SK-N-SH (cell line): ENCODE measurements around the gene PRKCG. TPM values are rescaled to one million over a fixed set of nuclear protein-coding genes. Genes with fewer than 3 reads are reported as not detected.
A peak's percentile ranks its signal among the peaks of the same experiment; 100 is the strongest.

Source experiments
- CTCF ChIA-PET: fragments of 300-600, 350-600 bp; formaldehyde crosslinking; extraction: SDS; loops from one replicate; lab custom pipeline; 2021; lab: Yijun Ruan, JAX
- POLR2A ChIA-PET: fragments of 350-600 bp; sonication (Branson Sonifier 250); formaldehyde crosslinking; extraction: SDS; loops from one replicate; lab custom pipeline; 2020; ENCODE audit warnings: antibody characterized with exemption, inconsistent platforms; lab: Yijun Ruan, JAX
- DNase-seq: peaks from one replicate; pipeline ENCODE4 v3.0.0; 2012
- H2AFZ ChIP-seq: fragments of 200-600 bp; sonication (generic); 2 replicates; pipeline ENCODE4 v1.8.1; 2016; ENCODE audit warnings: antibody characterized with exemption, mild to moderate bottlenecking, low read depth
- H3F3A ChIP-seq: fragments of 200-600 bp; sonication (generic); replicated peaks from 2 replicates; pipeline ENCODE3; 2016; ENCODE audit warnings: antibody characterized with exemption, mild to moderate bottlenecking; ENCODE audit not compliant: insufficient read depth
- H3K27ac ChIP-seq, 2 experiments: fragments of 200-500 bp in 1 of 2; fragments of 200-600 bp in 1 of 2; sonication (Bioruptor generic) in 1 of 2; sonication (generic), shearing (Covaris generic) in 1 of 2; 2 replicates each; pipeline versions ENCODE4 v1.5.1 to v1.6.1; 2014 to 2016; ENCODE audit warnings: low read depth in 2 of 2, inconsistent platforms in 1 of 2, low read length in 1 of 2, mild to moderate bottlenecking in 1 of 2, mixed read lengths in 1 of 2
- H3K27me3 ChIP-seq: fragments of 200-600 bp; sonication (generic), shearing (Covaris generic); 2 replicates; pipeline ENCODE4 v1.6.1; 2016; ENCODE audit warnings: mixed run types; ENCODE audit not compliant: insufficient read depth
- H3K36me3 ChIP-seq, 2 experiments: fragments of 200-500 bp in 1 of 2; fragments of 200-600 bp in 1 of 2; sonication (Bioruptor generic) in 1 of 2; sonication (generic) in 1 of 2; replicated peaks in 1 of 2; 2 replicates each; pipeline versions ENCODE3 to v1.5.1; 2014 to 2016; ENCODE audit warnings: low read length in 1 of 2, mild to moderate bottlenecking in 1 of 2; ENCODE audit not compliant: insufficient read depth in 2 of 2, control insufficient read depth in 1 of 2
- H3K4me1 ChIP-seq, 2 experiments: fragments of 200-500 bp in 1 of 2; fragments of 200-600 bp in 1 of 2; sonication (Bioruptor generic) in 1 of 2; sonication (generic), shearing (Covaris generic) in 1 of 2; 2 replicates each; pipeline versions ENCODE4 v1.5.1 to v1.6.1; 2014 to 2016; ENCODE audit warnings: low read depth in 1 of 2, low read length in 1 of 2, mixed run types in 1 of 2; ENCODE audit not compliant: insufficient read depth in 2 of 2, control insufficient read depth in 1 of 2
- H3K4me2 ChIP-seq: fragments of 200-600 bp; sonication (generic), shearing (Covaris generic); 2 replicates; pipeline ENCODE4 v1.6.1; 2017; ENCODE audit warnings: mixed run types
- H3K4me3 ChIP-seq, 2 experiments: fragments of 200-500 bp in 1 of 2; fragments of 200-600 bp in 1 of 2; sonication (Bioruptor generic) in 1 of 2; sonication (generic), shearing (Covaris generic) in 1 of 2; 2 replicates each; pipeline versions ENCODE4 v1.5.1 to v1.8.1; 2014 to 2016; ENCODE audit warnings: low read depth in 2 of 2, inconsistent platforms in 1 of 2, low read length in 1 of 2, mild to moderate bottlenecking in 1 of 2, mixed read lengths in 1 of 2, moderate library complexity in 1 of 2
- H3K79me2 ChIP-seq: fragments of 200-600 bp; sonication (generic); 2 replicates; pipeline ENCODE4 v1.8.1; 2017; ENCODE audit warnings: mild to moderate bottlenecking; ENCODE audit not compliant: insufficient read depth
- H3K9ac ChIP-seq: fragments of 200-600 bp; sonication (generic); 2 replicates; pipeline ENCODE4 v1.6.1; 2017; ENCODE audit warnings: mixed run types
- H3K9me2 ChIP-seq: fragments of 200-600 bp; sonication (generic); 2 replicates; pipeline ENCODE4 v1.6.1; 2017; ENCODE audit warnings: mixed run types
- H3K9me3 ChIP-seq: fragments of 200-600 bp; sonication (generic); 2 replicates; pipeline ENCODE4 v1.6.1; 2017; ENCODE audit warnings: mixed run types, mild to moderate bottlenecking, moderate library complexity
- H4K20me1 ChIP-seq: fragments of 200-600 bp; sonication (generic); 2 replicates; pipeline ENCODE4 v1.6.1; 2017; ENCODE audit warnings: mild to moderate bottlenecking, mixed run types; ENCODE audit not compliant: insufficient read depth
- CHD2 ChIP-seq: fragments of 150-350 bp; IDR thresholded peaks from 2 replicates; pipeline ENCODE4 v1.6.1; 2018; ENCODE audit warnings: low read length; ENCODE audit not compliant: partially characterized antibody
- ELF1 ChIP-seq: IDR thresholded peaks from 2 replicates; pipeline ENCODE4 v1.4.0; 2012
- EP300 ChIP-seq, 2 experiments: IDR thresholded peaks; 2 replicates each; pipeline versions ENCODE4 v1.4.0 to v1.6.1; 2012; ENCODE audit warnings: borderline replicate concordance in 1 of 2, low read depth in 1 of 2, low read length in 1 of 2
- FOSL2 ChIP-seq: IDR thresholded peaks from 2 replicates; pipeline ENCODE4 v1.4.0; 2012; ENCODE audit warnings: low read depth, mild to moderate bottlenecking, moderate library complexity, borderline replicate concordance
- FOXJ3 ChIP-seq: sonication (generic); formaldehyde crosslinking; IDR thresholded peaks from 2 replicates; pipeline ENCODE4 v1.5.1; 2020; ENCODE audit warnings: mild to moderate bottlenecking, missing genetic modification reagents
- FOXM1 ChIP-seq: IDR thresholded peaks from 2 replicates; pipeline ENCODE4 v1.4.0; 2012; ENCODE audit warnings: low read depth, mild to moderate bottlenecking
- JUND ChIP-seq: IDR thresholded peaks from 2 replicates; pipeline ENCODE4 v1.4.0; 2012
- NFIC ChIP-seq: IDR thresholded peaks from 2 replicates; pipeline ENCODE4 v1.4.0; 2012; ENCODE audit warnings: borderline replicate concordance
- NRF1 ChIP-seq: IDR thresholded peaks from 2 replicates; pipeline ENCODE4 v1.6.1; 2012; ENCODE audit warnings: low read depth, mild to moderate bottlenecking, low read length
- POLR2AphosphoS5 ChIP-seq: IDR thresholded peaks from 2 replicates; pipeline ENCODE4 v1.6.1; 2012; ENCODE audit warnings: low read depth, low read length
- RCOR1 ChIP-seq: fragments of 150-350 bp; IDR thresholded peaks from 2 replicates; pipeline ENCODE4 v1.6.1; 2017; ENCODE audit warnings: antibody characterized with exemption, low read length
- SIN3A ChIP-seq: IDR thresholded peaks from 2 replicates; pipeline ENCODE4 v1.6.1; 2012; ENCODE audit warnings: low read depth, mild to moderate bottlenecking, low read length, moderate library complexity, borderline replicate concordance
- TCF12 ChIP-seq: IDR thresholded peaks from 2 replicates; pipeline ENCODE4 v1.4.0; 2012
- WGBS: methylation state at CpG from one replicate; pipeline ENCODE4 v1.1.6; 2017; ENCODE audit warnings: low lambda C conversion rate; 5-methylcytosine and 5-hydroxymethylcytosine counted together
- polyA plus RNA-seq, 3 experiments: library from polyadenylated mRNA; depleted of rRNA; stranded (reverse); fragments of >200 nt; gene quantifications; 2 replicates each; pipeline ENCODE4 v1.2.3, GENCODE V29; 2012
- TF ChIP-seq, protein P1 (sequence below): fragments of 200-600 bp; sonication (generic); IDR thresholded peaks from 2 replicates; pipeline ENCODE4 v1.6.1; 2017; ENCODE audit warnings: antibody characterized with exemption, mild to moderate bottlenecking, moderate library complexity
- TF ChIP-seq, protein P2 (sequence below): IDR thresholded peaks from 2 replicates; pipeline ENCODE4; 2012
- TF ChIP-seq, protein P3 (sequence below): fragments of 150-350 bp; IDR thresholded peaks from 2 replicates; pipeline ENCODE4 v1.6.1; 2017; ENCODE audit warnings: antibody characterized with exemption, low read length, low read depth, borderline replicate concordance

Gene PRKCG
- polyA plus RNA-seq, 1 of the 3 experiments (the other 2 are of a cell fraction): 0.08 TPM

DNA sequence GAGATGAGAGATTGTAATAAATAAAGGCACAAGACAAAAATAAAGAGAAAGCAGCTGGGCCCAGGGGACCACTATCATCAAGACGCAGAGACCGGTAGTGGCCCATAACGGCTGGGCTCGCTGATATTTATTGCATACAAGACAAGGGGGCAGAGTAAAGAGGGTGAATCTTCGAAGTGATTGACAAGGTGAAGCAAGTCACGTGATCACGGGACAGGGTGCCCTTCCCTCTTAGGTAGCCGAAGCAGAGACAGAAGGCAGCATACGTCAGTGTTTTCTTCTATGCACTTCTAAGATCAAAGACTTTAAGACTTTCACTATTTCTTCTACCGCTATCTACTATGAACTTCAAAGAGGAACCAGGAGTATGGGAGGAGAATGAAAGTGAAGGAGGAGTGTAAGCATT, 4.6 kb upstream of the PRKCG start:
- H3K9ac ChIP-seq: no peak overlapping the region
- 89% methylated on average over 10 of the region's 10 CpGs for WGBS
- POLR2A ChIA-PET: interaction anchor here (1.2 kb wide), 1 partner anchor 9 kb away, joined by 4 read pairs; no protein-coding TSS in a partner anchor

DNA sequence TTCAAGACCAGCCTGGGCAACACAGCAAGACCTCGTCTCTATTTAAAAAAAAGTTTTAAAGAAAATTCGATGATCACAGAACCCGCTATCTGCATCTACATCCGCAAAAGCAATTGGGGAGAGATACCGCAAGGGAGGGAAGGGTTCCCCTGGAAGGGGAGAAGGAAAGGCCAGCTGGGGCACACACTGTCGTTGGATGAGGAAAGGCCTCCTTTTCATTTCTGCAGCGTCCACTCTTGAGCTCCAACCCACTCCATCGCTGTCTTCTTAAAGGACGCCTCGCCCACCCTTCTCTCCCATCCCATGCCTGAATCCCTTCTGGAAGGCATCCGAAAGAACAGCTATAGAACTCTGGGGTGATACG, 3.2 kb upstream of the PRKCG start:
- H3K4me3 ChIP-seq: peak overlapping the region; percentile 62
- H3K9me2 ChIP-seq: no peaks in the 10 kb centered on the region
- CTCF ChIA-PET: interaction anchor here (1.5 kb wide), 1 partner anchor 10 kb away, joined by 10 read pairs; the partner anchor contains the start of gene MYADM
- H4K20me1 ChIP-seq: peaks cover 14% of the 10 kb centered on the region; the same call in 1 of the 2 replicates
- no peaks in the 10 kb centered on the region for H3K9me3 ChIP-seq
- TF ChIP-seq RCOR1 (no peak), FOXJ3 (CRISPR knock-in tag) (no peak), FOSL2 (no peak), NFIC (no peak), TCF12 (no peak), POLR2AphosphoS5 (no peak), CHD2 (no peak), JUND (no peak), EP300 (IDR thresholded peaks at IDR 0.05; ENCODE audit: borderline replicate concordance in 1 of 2, low read depth in 1 of 2, low read length in 1 of 2) (no peak), FOXM1 (no peak), SIN3A (no peak)
- TF ChIP-seq, protein P1, sequence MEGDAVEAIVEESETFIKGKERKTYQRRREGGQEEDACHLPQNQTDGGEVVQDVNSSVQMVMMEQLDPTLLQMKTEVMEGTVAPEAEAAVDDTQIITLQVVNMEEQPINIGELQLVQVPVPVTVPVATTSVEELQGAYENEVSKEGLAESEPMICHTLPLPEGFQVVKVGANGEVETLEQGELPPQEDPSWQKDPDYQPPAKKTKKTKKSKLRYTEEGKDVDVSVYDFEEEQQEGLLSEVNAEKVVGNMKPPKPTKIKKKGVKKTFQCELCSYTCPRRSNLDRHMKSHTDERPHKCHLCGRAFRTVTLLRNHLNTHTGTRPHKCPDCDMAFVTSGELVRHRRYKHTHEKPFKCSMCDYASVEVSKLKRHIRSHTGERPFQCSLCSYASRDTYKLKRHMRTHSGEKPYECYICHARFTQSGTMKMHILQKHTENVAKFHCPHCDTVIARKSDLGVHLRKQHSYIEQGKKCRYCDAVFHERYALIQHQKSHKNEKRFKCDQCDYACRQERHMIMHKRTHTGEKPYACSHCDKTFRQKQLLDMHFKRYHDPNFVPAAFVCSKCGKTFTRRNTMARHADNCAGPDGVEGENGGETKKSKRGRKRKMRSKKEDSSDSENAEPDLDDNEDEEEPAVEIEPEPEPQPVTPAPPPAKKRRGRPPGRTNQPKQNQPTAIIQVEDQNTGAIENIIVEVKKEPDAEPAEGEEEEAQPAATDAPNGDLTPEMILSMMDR: no peak
- TF ChIP-seq, all 33 proteins: peak for 0
- H3K4me2 ChIP-seq: peak overlapping the region; percentile 81
- POLR2A ChIA-PET: interaction anchor here (0.6 to 1.6 kb wide), 4 partner anchors 8 to 19 kb away, joined by 3 to 16 read pairs (median 6); partner anchors contain the start of gene MYADM
- peaks cover 0 to 14% of the 10 kb centered on the region in 2 experiments; a peak in 1 of 4 replicates for H3K4me1 ChIP-seq
- DNase-seq: no peak
- H3K9ac ChIP-seq: peak overlapping the region; percentile 28; the same call in 1 of the 2 replicates
- WGBS: 57% methylated on average over 12 of the region's 12 CpGs
- H3F3A ChIP-seq: peaks cover 30% of the 10 kb centered on the region
- H3K79me2 ChIP-seq: no peaks in the 10 kb centered on the region
- peaks cover 20% of the 10 kb centered on the region for H3K27me3 ChIP-seq
- peaks cover 12 to 14% of the 10 kb centered on the region in 2 experiments for H3K36me3 ChIP-seq
- H3K27ac ChIP-seq: peak overlapping the region; percentile 7 to 72; a peak in 2 of 4 replicates
- H2AFZ ChIP-seq: peak overlapping the region; percentile 71; the same call in 1 of the 2 replicates

More for the DNA sequence above, 4.6 kb upstream of the PRKCG start:
- H3K36me3 ChIP-seq: peaks cover 17 to 18% of the 10 kb centered on the region in 2 experiments
- no peaks in the 10 kb centered on the region for H3K9me3 ChIP-seq
- CTCF ChIA-PET: interaction anchor here (1.2 kb wide), 1 partner anchor 20 kb away, joined by 3 read pairs; no protein-coding TSS in a partner anchor
- peaks cover 33% of the 10 kb centered on the region for H3F3A ChIP-seq
- H3K79me2 ChIP-seq: peaks cover 4% of the 10 kb centered on the region; the same call in 1 of the 2 replicates
- no peak overlapping the region for H3K27ac ChIP-seq
- peaks cover 8% of the 10 kb centered on the region for H3K27me3 ChIP-seq
- no peak overlapping the region for H3K4me3 ChIP-seq
- peaks cover 0 to 14% of the 10 kb centered on the region in 2 experiments; a peak in 1 of 4 replicates for H3K4me1 ChIP-seq
- peaks cover 28% of the 10 kb centered on the region; the same call in 1 of the 2 replicates for H4K20me1 ChIP-seq
- DNase-seq: no peak
- no peak for TF ChIP-seq POLR2AphosphoS5
- no peak for TF ChIP-seq ELF1
- no peak for TF ChIP-seq JUND
- TF ChIP-seq, protein P2, sequence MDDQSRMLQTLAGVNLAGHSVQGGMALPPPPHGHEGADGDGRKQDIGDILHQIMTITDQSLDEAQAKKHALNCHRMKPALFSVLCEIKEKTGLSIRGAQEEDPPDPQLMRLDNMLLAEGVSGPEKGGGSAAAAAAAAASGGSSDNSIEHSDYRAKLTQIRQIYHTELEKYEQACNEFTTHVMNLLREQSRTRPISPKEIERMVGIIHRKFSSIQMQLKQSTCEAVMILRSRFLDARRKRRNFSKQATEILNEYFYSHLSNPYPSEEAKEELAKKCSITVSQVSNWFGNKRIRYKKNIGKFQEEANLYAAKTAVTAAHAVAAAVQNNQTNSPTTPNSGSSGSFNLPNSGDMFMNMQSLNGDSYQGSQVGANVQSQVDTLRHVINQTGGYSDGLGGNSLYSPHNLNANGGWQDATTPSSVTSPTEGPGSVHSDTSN: no peak
- no peak for TF ChIP-seq TCF12
- no peak for TF ChIP-seq NFIC
- TF ChIP-seq, protein P3, sequence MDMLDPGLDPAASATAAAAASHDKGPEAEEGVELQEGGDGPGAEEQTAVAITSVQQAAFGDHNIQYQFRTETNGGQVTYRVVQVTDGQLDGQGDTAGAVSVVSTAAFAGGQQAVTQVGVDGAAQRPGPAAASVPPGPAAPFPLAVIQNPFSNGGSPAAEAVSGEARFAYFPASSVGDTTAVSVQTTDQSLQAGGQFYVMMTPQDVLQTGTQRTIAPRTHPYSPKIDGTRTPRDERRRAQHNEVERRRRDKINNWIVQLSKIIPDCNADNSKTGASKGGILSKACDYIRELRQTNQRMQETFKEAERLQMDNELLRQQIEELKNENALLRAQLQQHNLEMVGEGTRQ: no peak
- TF ChIP-seq NRF1: no peak
- no peak for TF ChIP-seq RCOR1
- TF ChIP-seq FOXJ3 (CRISPR knock-in tag): no peak
- no peaks in the 10 kb centered on the region for H3K9me2 ChIP-seq
- no peak overlapping the region for H2AFZ ChIP-seq
- H3K4me2 ChIP-seq: no peak overlapping the region
